Endothelial cell of umbilical vein (primary cell): ENCODE measurements around the gene TMEM50B. TPM values are rescaled to one million over a fixed set of nuclear protein-coding genes. Genes with fewer than 3 reads are reported as not detected.

Experiments used
- BruUV-seq: library from RNA; stranded (reverse); fragments of 400-500 nt; replicated peaks from 2 replicates; lab custom pipeline; 2021; lab: Mats Ljungman, UMichigan
- CTCF ChIA-PET: fragments of 300-600, 350-600 bp; sonication (Branson Sonifier 250); formaldehyde crosslinking; loops from one replicate; lab custom pipeline; 2021; ENCODE audit warnings: antibody characterized with exemption, inconsistent platforms; lab: Charles Lee
- POLR2A ChIA-PET: fragments of 300-600, 350-600 bp; sonication (Branson Sonifier 250); formaldehyde crosslinking; loops from one replicate; lab custom pipeline; 2021; ENCODE audit warnings: antibody characterized with exemption, inconsistent platforms; lab: Charles Lee
- DNase-seq: peaks from one replicate; pipeline ENCODE4 v3.0.0-alpha.2; 2011; ENCODE audit warnings: low read depth, low spot score
- FAIRE-seq: peaks from 2 replicates; lab custom pipeline; 2011; peaks lifted over from hg19 to GRCh38; lab: Jason Lieb, UNC
- H2AFZ ChIP-seq: 2 replicates; pipeline ENCODE4 v1.6.0; 2012; ENCODE audit warnings: low read depth, low read length, control low read depth, inconsistent platforms
- H3K27ac ChIP-seq: 2 replicates; pipeline ENCODE4 v1.5.1; 2011; ENCODE audit warnings: low read depth, mild to moderate bottlenecking, control low read depth, low read length, moderate library complexity; ENCODE audit not compliant: insufficient read depth
- H3K27me3 ChIP-seq, 2 experiments: 2 replicates each; pipeline versions ENCODE4 v1.6.0 to v1.6.1; 2011; ENCODE audit warnings: low read length in 2 of 2, mixed read lengths in 1 of 2; ENCODE audit not compliant: control insufficient read depth in 2 of 2, insufficient read depth in 2 of 2
- H3K36me3 ChIP-seq, 2 experiments: 2 replicates in 1 of 2; 3 replicates in 1 of 2; pipeline ENCODE4 v1.5.1; 2011; ENCODE audit warnings: low read length in 2 of 2, mild to moderate bottlenecking in 1 of 2, moderate library complexity in 1 of 2; ENCODE audit not compliant: control insufficient read depth in 2 of 2, insufficient read depth in 2 of 2; ENCODE audit errors: extremely low read depth in 1 of 2
- H3K4me1 ChIP-seq: 3 replicates; pipeline ENCODE4 v1.5.1; 2011; ENCODE audit warnings: mild to moderate bottlenecking, low read length; ENCODE audit not compliant: control insufficient read depth, insufficient read depth; ENCODE audit errors: extremely low read depth
- H3K4me2 ChIP-seq: 2 replicates; pipeline ENCODE4 v1.6.1; 2011; ENCODE audit warnings: low read length, control low read depth, mixed read lengths; ENCODE audit not compliant: insufficient read depth
- H3K4me3 ChIP-seq, 3 experiments: fragments of 200-600 bp in 1 of 3; sonication (generic), shearing (Covaris generic) in 1 of 3; replicated peaks in 1 of 3; 2 replicates each; pipeline ENCODE4 v1.5.1; 2011 to 2016; ENCODE audit warnings: control low read depth in 3 of 3, low read length in 3 of 3, mild to moderate bottlenecking in 2 of 3, inconsistent platforms in 1 of 3, low read depth in 1 of 3, moderate library complexity in 1 of 3; ENCODE audit not compliant: insufficient read depth in 1 of 3
- H3K79me2 ChIP-seq: 2 replicates; pipeline ENCODE4 v1.6.0; 2012; ENCODE audit warnings: low read length, inconsistent platforms; ENCODE audit not compliant: control insufficient read depth, insufficient read depth
- H3K9ac ChIP-seq: replicated peaks from 2 replicates; pipeline ENCODE3; 2011; ENCODE audit warnings: low read length, control low read depth; ENCODE audit not compliant: insufficient read depth; ENCODE audit errors: extremely low read depth
- H3K9me1 ChIP-seq: replicated peaks from 3 replicates; pipeline ENCODE4 v1.6.0; 2011; ENCODE audit warnings: mild to moderate bottlenecking, low read length; ENCODE audit not compliant: control insufficient read depth, insufficient read depth; ENCODE audit errors: extremely low read depth
- H3K9me3 ChIP-seq: replicated peaks from 2 replicates; pipeline ENCODE4 v1.5.1; 2012; ENCODE audit warnings: low read length, inconsistent platforms; ENCODE audit not compliant: control insufficient read depth, insufficient read depth
- H4K20me1 ChIP-seq: replicated peaks from 2 replicates; pipeline ENCODE3; 2011; ENCODE audit warnings: mild to moderate bottlenecking, low read length; ENCODE audit not compliant: control insufficient read depth, insufficient read depth; ENCODE audit errors: extremely low read depth
- CTCF ChIP-seq, 2 donors: IDR thresholded peaks; 1 replicate in 1 of 2; 2 replicates in 1 of 2; pipeline ENCODE4 v1.5.1; 2011; ENCODE audit warnings: low read length in 2 of 2, mild to moderate bottlenecking in 2 of 2, moderate library complexity in 2 of 2, control low read depth in 1 of 2, inconsistent platforms in 1 of 2, low read depth in 1 of 2; ENCODE audit not compliant: insufficient read depth in 1 of 2; ENCODE audit errors: extremely low read depth in 1 of 2
- EZH2 ChIP-seq: IDR thresholded peaks from 2 replicates; pipeline ENCODE4 v1.6.1; 2012; ENCODE audit warnings: borderline replicate concordance, low read depth, mild to moderate bottlenecking, moderate library complexity, low read length, inconsistent platforms; ENCODE audit not compliant: severe bottlenecking
- FOS ChIP-seq: IDR thresholded peaks from 2 replicates; pipeline ENCODE4 v1.6.1; 2011; ENCODE audit warnings: mild to moderate bottlenecking, low read length, moderate library complexity, borderline replicate concordance; ENCODE audit not compliant: insufficient read depth
- GATA2 ChIP-seq: IDR thresholded peaks from 2 replicates; pipeline ENCODE4 v1.7.0; 2011; ENCODE audit warnings: low read depth, mild to moderate bottlenecking, moderate library complexity, mixed read lengths, low read length; ENCODE audit not compliant: insufficient read length, insufficient read depth
- JUN ChIP-seq: IDR thresholded peaks from 2 replicates; pipeline ENCODE4 v1.6.1; 2011; ENCODE audit warnings: borderline replicate concordance, low read depth; ENCODE audit not compliant: insufficient read length, insufficient read depth
- MAX ChIP-seq: IDR thresholded peaks from 2 replicates; pipeline ENCODE4 v1.6.1; 2011; ENCODE audit not compliant: insufficient read depth, insufficient read length
- MYC ChIP-seq: IDR thresholded peaks from one replicate; pipeline ENCODE4 v1.6.1; 2011; ENCODE audit warnings: mild to moderate bottlenecking, low read depth, low read length
- POLR2A ChIP-seq: IDR thresholded peaks from 2 replicates; pipeline ENCODE4 v1.6.1; 2012; ENCODE audit warnings: low read depth, mild to moderate bottlenecking, control low read depth, low read length
- POLR2AphosphoS5 ChIP-seq: IDR thresholded peaks from 2 replicates; pipeline ENCODE4 v1.6.1; 2012; ENCODE audit warnings: low read depth, mild to moderate bottlenecking, control low read depth, low read length, moderate library complexity; ENCODE audit not compliant: insufficient read depth
- dilution Hi-C: fragments of 300-500 bp; cut with MboI; formaldehyde crosslinking; loops from one replicate; pipeline ENCODE4 v1.15.0; 2019; ENCODE audit warnings: low sequenced_read_pairs; ENCODE audit not compliant: extremely low pct_ligation_motif_present
- intact Hi-C: fragments of 100-400 bp; cut with micrococcal nuclease; formaldehyde crosslinking; loops from one replicate; pipeline ENCODE4 v1.10.0; 2022
- polyA plus RNA-seq, 4 experiments: library from polyadenylated mRNA; depleted of rRNA in 3 of 4; stranded (reverse) in 3 of 4; unstranded in 1 of 4; fragments of >200 nt; gene quantifications; 2 replicates each; pipeline versions ENCODE4 v1.2.1 to v1.2.3, GENCODE V29; 2011 to 2012; ENCODE audit warnings: missing spikeins in 1 of 4
- total RNA-seq: library from RNA; stranded (reverse); gene quantifications from 2 replicates; pipeline ENCODE4 v1.2.3, GENCODE V29; 2021

TMEM50B gene
- total and polyA plus RNA-seq, 2 donors (not counting 3 experiments of a cell fraction or from before 2014, with no cell fraction given) = 25.1 to 29.3 TPM

- Histone ChIP-seq H3K4me2 (no peak overlapping the region), H3K27ac (no peak overlapping the region), H3K9me1 (no peaks in the 10 kb centered on the region), H3K9ac (no peak overlapping the region), H3K4me1 (peaks cover 8% of the 10 kb centered on the region), H3K4me3 (no peak overlapping the region), H4K20me1 (no peaks in the 10 kb centered on the region), H3K79me2 (peaks cover 56% of the 10 kb centered on the region), H3K27me3 (no peaks in the 10 kb centered on the region), H3K36me3 (peaks cover 3 to 7% of the 10 kb centered on the region in 2 experiments), H2AFZ (no peak overlapping the region), H3K9me3 (no peaks in the 10 kb centered on the region)
- no TSS peak for BruUV-seq
- TF ChIP-seq FOS = no peak
- TF ChIP-seq MYC = no peak
- TF ChIP-seq CTCF (IDR thresholded peaks at IDR 0.05; ENCODE audit: extremely low read depth in 1 of 2, insufficient read depth in 1 of 2, low read depth in 1 of 2, low read length in 2 of 2) = no peak
- TF ChIP-seq POLR2AphosphoS5 = no peak
- TF ChIP-seq MAX = no peak
- no peak for TF ChIP-seq JUN
- no peak for TF ChIP-seq GATA2
- TF ChIP-seq EZH2 = no peak
- no peak for TF ChIP-seq POLR2A
- DNase-seq (no peak), FAIRE-seq (no peak)
- dilution Hi-C loops = no loop called here
- intact Hi-C loops = no loop called here
- ChIA-PET CTCF (interaction anchor here (1.5 kb wide), 1 partner anchor 54 kb away, joined by 3 read pairs; no protein-coding TSS in a partner anchor), POLR2A (no interaction called here)
These were observed 64.8 kb downstream of the TMEM50B start for GRCh38 chr21:33414926-33415325.
